Measurements from ENCODE around the gene NFKB1. TPM values are rescaled to one million over a fixed set of nuclear protein-coding genes. Genes with fewer than 3 reads are reported as not detected.
A peak's percentile ranks its signal among the peaks of the same experiment; 100 is the strongest.

The NFKB1 gene
- total and polyA plus RNA-seq, 10 of the 15 experiments (the other 5 are each of a cell fraction or from before 2014, with no cell fraction given) = 8.7 to 110 (median 57.3) TPM

GRCh38 chr4:102543030-102543928 lies 42.1 kb downstream of the NFKB1 start (continued):
- TF ChIP-seq PRDM15 (CRISPR knock-in tag; IDR thresholded peaks at IDR 0.05) (no peak), CHD4 (IDR thresholded peaks at IDR 0.05) (no peak), ZBED1 (IDR thresholded peaks at IDR 0.05; ENCODE audit: borderline replicate concordance) (no peak), DPF2 (IDR thresholded peaks at IDR 0.05) (peak; percentile 88), CREM (IDR thresholded peaks at IDR 0.05; ENCODE audit: low read depth) (no peak), ZZZ3 (IDR thresholded peaks at IDR 0.05; ENCODE audit: control insufficient read depth, insufficient read length, low read depth) (no peak), TAF1 (IDR thresholded peaks at IDR 0.05; ENCODE audit: borderline replicate concordance, low read depth, low read length) (no peak), BCL3 (IDR thresholded peaks at IDR 0.05; ENCODE audit: borderline replicate concordance, insufficient read depth, low read depth, low read length, poor library complexity, severe bottlenecking) (no peak), HDAC2 (IDR thresholded peaks at IDR 0.05) (no peak), RAD51 (IDR thresholded peaks at IDR 0.05) (no peak), NR2F1 (conservative IDR thresholded peaks at IDR 0.05) (no peak), CEBPB (IDR thresholded peaks at IDR 0.05; ENCODE audit: borderline replicate concordance in 1 of 2, low read depth in 2 of 2, low read length in 2 of 2) (no peak), ZBTB4 (CRISPR knock-in tag; IDR thresholded peaks at IDR 0.05) (no peak), SIN3A (IDR thresholded peaks at IDR 0.05; ENCODE audit: low read depth, low read length) (no peak), NKRF (conservative IDR thresholded peaks at IDR 0.05) (no peak), BHLHE40 (IDR thresholded peaks at IDR 0.05; ENCODE audit: borderline replicate concordance in 1 of 2, low read depth in 2 of 2, low read length in 1 of 2) (peak; percentile 58 to 77), IRF5 (IDR thresholded peaks at IDR 0.05; ENCODE audit: borderline replicate concordance) (no peak)
